ENCODE measurements around the gene HPS4.
"Not testable (repeated sequence)": the region's sequence is repeated elsewhere in the genome, so short reads cannot be mapped to it uniquely, and the experiment has no call there.

Gene HPS4

DNA sequence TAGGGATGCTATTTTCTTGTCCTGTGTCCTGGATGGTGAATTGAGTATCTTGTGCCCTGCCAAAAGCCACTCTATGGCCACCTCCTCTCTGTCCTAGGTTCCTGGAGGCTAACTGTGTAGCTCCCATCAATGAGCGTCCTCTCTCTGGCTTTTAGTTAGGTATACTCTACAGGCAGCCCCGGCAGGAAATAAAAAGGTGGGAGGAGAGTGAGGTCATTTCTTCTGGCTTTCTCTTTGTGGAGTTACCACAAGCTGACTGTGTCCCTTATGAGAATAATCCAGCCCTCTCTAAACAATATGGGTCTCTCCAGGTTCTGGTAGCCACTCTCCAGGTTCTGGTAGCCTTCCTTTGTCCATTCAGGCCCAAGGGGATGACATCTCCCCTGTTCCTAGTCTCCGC, 66.2 kb downstream of the HPS4 start:
- Mint-ChIP-seq H3K36me3 (ENCODE audit: low read depth) (no peaks in the 10 kb centered on the region), H3K4me1 (peaks cover 20% of the 10 kb centered on the region), H3K27me3 (ENCODE audit: low read depth) (peaks cover 44% of the 10 kb centered on the region), H3K27ac (no peak overlapping the region), H3K9me3 (no peaks in the 10 kb centered on the region), H3K4me3 (no peak overlapping the region)
- TF ChIP-seq, protein P1, sequence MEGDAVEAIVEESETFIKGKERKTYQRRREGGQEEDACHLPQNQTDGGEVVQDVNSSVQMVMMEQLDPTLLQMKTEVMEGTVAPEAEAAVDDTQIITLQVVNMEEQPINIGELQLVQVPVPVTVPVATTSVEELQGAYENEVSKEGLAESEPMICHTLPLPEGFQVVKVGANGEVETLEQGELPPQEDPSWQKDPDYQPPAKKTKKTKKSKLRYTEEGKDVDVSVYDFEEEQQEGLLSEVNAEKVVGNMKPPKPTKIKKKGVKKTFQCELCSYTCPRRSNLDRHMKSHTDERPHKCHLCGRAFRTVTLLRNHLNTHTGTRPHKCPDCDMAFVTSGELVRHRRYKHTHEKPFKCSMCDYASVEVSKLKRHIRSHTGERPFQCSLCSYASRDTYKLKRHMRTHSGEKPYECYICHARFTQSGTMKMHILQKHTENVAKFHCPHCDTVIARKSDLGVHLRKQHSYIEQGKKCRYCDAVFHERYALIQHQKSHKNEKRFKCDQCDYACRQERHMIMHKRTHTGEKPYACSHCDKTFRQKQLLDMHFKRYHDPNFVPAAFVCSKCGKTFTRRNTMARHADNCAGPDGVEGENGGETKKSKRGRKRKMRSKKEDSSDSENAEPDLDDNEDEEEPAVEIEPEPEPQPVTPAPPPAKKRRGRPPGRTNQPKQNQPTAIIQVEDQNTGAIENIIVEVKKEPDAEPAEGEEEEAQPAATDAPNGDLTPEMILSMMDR (IDR thresholded peaks at IDR 0.05; ENCODE audit: unreplicated experiment in 3 of 3): no peak

DNA sequence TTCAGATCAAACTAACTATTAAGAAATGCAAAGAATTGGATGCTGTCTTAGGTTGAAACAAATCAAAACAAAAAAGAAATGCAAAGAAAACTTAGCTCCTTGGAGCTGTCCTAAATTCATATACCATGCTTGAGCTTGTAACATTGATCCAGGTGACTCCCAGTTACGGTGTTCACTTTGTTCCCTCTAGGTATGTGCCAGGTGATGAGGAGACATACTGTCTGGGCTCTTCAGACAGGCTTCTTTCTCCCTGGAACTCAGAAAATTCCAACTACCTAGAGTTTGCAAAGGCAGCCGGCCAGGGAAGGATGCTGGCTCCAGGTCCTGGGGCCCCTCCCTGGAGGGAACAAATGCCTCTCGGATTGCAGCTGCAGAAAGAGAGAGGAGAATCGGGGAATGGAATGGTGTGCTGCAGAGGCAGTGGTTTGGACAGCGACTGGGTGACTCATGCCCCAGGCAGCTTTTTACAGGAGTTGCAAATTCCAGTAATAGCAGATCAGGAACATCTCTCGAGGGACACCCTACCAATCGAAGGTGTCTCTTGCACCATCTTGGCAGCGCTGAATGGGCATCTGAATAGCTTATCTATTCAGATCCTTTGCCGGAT, 66.8 kb downstream of the HPS4 start:
- TF ChIP-seq, protein P1 (IDR thresholded peaks at IDR 0.05; ENCODE audit: unreplicated experiment in 3 of 3): no peak
- Mint-ChIP-seq H3K4me3 (no peak overlapping the region), H3K27me3 (ENCODE audit: low read depth) (peaks cover 44% of the 10 kb centered on the region), H3K36me3 (ENCODE audit: low read depth) (no peaks in the 10 kb centered on the region), H3K4me1 (peaks cover 20% of the 10 kb centered on the region), H3K9me3 (no peaks in the 10 kb centered on the region), H3K27ac (no peak overlapping the region)

DNA sequence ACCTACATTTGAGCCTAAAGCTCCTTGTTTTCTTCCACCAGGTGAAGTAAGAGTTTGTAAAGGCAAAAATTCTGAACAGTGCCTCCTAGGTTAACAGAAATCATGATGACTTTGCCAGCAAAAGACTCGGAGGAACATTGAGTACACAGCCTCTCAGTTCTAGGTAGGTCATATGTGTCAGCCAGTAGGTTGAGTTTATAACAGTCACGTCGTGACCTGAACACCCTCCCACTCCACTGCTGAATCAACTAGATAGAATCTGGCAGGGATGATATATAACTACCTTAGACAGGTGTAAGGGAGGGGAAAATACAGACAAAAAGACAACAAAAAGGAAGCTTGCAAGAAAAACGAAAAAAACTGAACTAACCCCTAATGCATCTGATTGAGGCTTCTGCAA, 67.3 kb downstream of the HPS4 start:
- Mint-ChIP-seq H3K36me3 (ENCODE audit: low read depth) (no peaks in the 10 kb centered on the region), H3K27me3 (ENCODE audit: low read depth) (peaks cover 40% of the 10 kb centered on the region), H3K9me3 (no peaks in the 10 kb centered on the region), H3K27ac (no peak overlapping the region), H3K4me1 (peaks cover 20% of the 10 kb centered on the region), H3K4me3 (no peak overlapping the region)
- TF ChIP-seq, protein P1 (IDR thresholded peaks at IDR 0.05; ENCODE audit: unreplicated experiment in 3 of 3): no peak

DNA sequence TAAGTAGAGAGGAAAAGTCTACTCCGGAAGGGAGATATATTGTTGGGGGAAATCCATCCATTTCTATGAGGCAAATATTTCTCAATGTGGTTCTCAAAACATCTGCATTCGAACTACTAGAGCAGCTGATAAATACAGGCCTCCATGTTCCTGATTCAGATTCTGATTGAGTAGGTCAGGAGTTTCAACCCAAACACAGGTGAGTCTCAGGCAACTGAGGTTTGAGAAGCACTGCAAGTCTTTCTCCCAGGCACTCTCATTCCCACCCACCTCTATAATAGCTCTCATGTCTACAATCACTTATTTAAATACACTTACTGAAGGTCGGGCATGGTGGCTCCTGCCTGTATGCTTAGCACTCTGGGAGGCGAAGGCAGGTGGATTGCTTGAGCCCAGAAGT, 69.2 kb downstream of the HPS4 start:
- Mint-ChIP-seq H3K4me3 (no peak overlapping the region), H3K27ac (no peak overlapping the region), H3K9me3 (no peaks in the 10 kb centered on the region), H3K36me3 (ENCODE audit: low read depth) (no peaks in the 10 kb centered on the region), H3K4me1 (peaks cover 27% of the 10 kb centered on the region), H3K27me3 (ENCODE audit: low read depth) (peaks cover 39% of the 10 kb centered on the region)
- TF ChIP-seq, protein P1 (IDR thresholded peaks at IDR 0.05; ENCODE audit: unreplicated experiment in 3 of 3): no peak

DNA sequence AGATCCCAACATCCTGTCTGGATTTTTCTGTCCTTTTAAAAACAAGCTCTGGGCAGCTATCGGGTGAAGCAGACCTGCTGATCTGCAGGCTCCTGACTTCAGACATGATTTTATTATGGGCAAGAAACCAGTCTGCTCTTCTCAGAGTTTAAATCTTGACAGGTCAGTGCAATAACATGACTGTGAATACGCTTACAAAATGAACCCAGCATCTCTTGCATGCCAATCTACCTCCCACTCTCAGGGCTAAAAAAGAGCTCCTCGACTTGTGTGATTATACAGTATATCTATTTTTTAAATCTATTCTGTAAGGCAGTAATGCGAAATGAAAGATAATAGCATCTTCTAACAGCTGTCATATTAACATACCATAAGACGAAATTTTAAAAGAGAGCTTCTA, 73.2 kb downstream of the HPS4 start:
- no peak overlapping the region for H3K4me3 Mint-ChIP-seq
- H3K27me3 Mint-ChIP-seq (ENCODE audit: low read depth): peaks cover 21% of the 10 kb centered on the region
- no peaks in the 10 kb centered on the region for H3K36me3 Mint-ChIP-seq (ENCODE audit: low read depth)
- H3K4me1 Mint-ChIP-seq: peaks cover 8% of the 10 kb centered on the region
- no peaks in the 10 kb centered on the region for H3K9me3 Mint-ChIP-seq
- H3K27ac Mint-ChIP-seq: no peak overlapping the region
- TF ChIP-seq, protein P1 (IDR thresholded peaks at IDR 0.05; ENCODE audit: unreplicated experiment in 3 of 3): no peak

DNA sequence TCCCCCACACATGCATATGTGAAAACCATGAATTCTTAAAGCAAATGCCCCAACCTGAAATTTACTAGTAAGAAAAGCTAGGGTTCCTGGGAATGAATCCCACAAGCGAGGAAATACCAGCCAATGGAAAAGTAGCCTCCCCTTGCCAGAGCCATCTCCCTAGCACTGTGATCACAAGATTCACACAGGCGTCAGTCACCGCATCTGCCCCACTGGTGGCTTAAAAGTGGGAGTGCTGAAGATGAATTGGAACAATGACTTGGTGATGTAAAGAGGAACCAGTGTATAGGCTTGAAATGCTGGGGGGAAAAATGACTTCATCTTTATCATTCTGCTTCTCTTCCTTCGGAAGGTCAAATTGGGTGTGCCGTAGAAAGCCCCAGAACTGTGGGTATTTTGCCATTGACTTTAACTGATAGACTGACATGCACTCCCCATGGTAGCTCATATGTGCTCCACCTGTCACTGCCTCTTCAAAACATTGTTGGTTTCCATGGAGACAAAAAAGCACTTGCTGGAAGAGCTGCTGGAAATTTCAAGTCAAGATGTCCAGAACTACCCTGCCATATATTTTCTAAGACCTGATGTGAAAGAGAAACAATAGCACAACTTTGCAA, 73.8 kb downstream of the HPS4 start:
- TF ChIP-seq, protein P1 (IDR thresholded peaks at IDR 0.05; ENCODE audit: unreplicated experiment in 3 of 3): no peak
- no peak overlapping the region for H3K4me3 Mint-ChIP-seq
- H3K9me3 Mint-ChIP-seq: no peaks in the 10 kb centered on the region
- peaks cover 21% of the 10 kb centered on the region for H3K27me3 Mint-ChIP-seq (ENCODE audit: low read depth)
- H3K27ac Mint-ChIP-seq: no peak overlapping the region
- peaks cover 13% of the 10 kb centered on the region for H3K4me1 Mint-ChIP-seq
- H3K36me3 Mint-ChIP-seq (ENCODE audit: low read depth): no peaks in the 10 kb centered on the region

DNA sequence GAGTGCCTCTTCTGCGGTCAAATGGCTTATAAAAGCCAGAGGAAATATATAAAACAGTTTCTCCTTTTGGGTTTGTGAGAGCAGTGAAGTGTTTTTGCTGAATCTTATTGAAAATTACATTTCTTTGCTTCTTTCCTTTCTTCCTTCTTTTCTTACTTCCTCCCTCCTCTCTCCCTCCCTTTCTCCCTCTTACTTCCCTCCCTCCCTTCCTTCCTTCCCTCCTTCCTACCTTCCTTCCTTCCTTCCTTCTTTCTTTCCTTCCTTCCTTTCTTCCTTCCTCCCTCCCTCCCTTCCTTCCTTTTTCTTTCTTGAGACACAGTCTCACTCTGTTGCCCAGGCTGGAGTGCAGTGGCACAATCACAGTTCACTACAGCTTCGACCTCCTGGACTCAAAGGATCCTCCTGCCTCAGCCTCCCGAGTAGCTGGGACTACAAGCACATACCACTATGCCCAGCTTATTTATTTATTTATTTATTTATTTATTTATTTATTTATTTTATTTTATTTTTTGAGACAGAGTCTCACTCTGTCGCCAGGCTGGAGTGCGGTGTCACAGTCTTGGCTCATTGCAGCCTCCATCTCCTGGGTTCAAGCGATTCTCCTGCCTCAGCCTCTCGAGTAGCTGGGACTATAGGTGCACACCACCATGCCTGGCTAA, 74.9 kb downstream of the HPS4 start:
- H3K9me3 Mint-ChIP-seq; H3K4me3 Mint-ChIP-seq; H3K36me3 Mint-ChIP-seq (ENCODE audit: low read depth); H3K27ac Mint-ChIP-seq: not testable (repeated sequence)
- Mint-ChIP-seq H3K4me1 (peaks cover 17% of the 10 kb centered on the region), H3K27me3 (ENCODE audit: low read depth) (peaks cover 28% of the 10 kb centered on the region)

Measured in nephron (organoid).